K562 (cell line): Measurements from ENCODE around the gene IFT172. TPM values are rescaled to one million over a fixed set of nuclear protein-coding genes. Genes with fewer than 3 reads are reported as not detected.

Experiments used
- AFF1 ChIP-seq, 2 experiments: fragments of 450-650 bp; IDR thresholded peaks; 2 replicates each; pipeline ENCODE4 v1.6.1; 2018; ENCODE audit warnings: mild to moderate bottlenecking in 2 of 2, low read depth in 1 of 2; ENCODE audit not compliant: partially characterized antibody in 2 of 2
- ATF7 ChIP-seq: fragments of 450-650 bp; IDR thresholded peaks from 2 replicates; pipeline ENCODE4 v1.7.1; 2014; ENCODE audit warnings: mild to moderate bottlenecking, moderate library complexity
- BDP1 ChIP-seq: IDR thresholded peaks from 3 replicates; pipeline ENCODE4 v1.6.1; 2011; ENCODE audit not compliant: insufficient read length, insufficient read depth
- DPF2 ChIP-seq: fragments of 450-650 bp; IDR thresholded peaks from 2 replicates; pipeline ENCODE4 v1.6.1; 2016
- FOXJ3 ChIP-seq: sonication (generic); formaldehyde crosslinking; IDR thresholded peaks from 2 replicates; pipeline ENCODE4 v1.4.0; 2020; ENCODE audit warnings: mild to moderate bottlenecking, missing genetic modification reagents
- NCOA2 ChIP-seq, 2 experiments: fragments of 450-650 bp; IDR thresholded peaks; 2 replicates each; pipeline ENCODE4 v1.6.1; 2018; ENCODE audit warnings: mild to moderate bottlenecking in 2 of 2, moderate library complexity in 1 of 2; ENCODE audit not compliant: partially characterized antibody in 2 of 2
- PBX2 ChIP-seq, 2 experiments: IDR thresholded peaks in 1 of 2; conservative IDR thresholded peaks in 1 of 2; 2 replicates each; pipeline ENCODE4 v1.6.1; 2016; ENCODE audit warnings: low read depth in 2 of 2, mild to moderate bottlenecking in 1 of 2, missing compliant biosample characterization in 1 of 2, missing genetic modification characterization in 1 of 2, moderate library complexity in 1 of 2
- RAD21 ChIP-seq, 2 experiments: fragments of 250-450 bp in 1 of 2; fragments of 450-650 bp in 1 of 2; sonication (Bioruptor Pico) in 1 of 2; formaldehyde crosslinking in 1 of 2; IDR thresholded peaks in 1 of 2; conservative IDR thresholded peaks in 1 of 2; 2 replicates each; pipeline versions ENCODE4 v1.4.0 to v1.8.0; 2020 to 2022; ENCODE audit warnings: mild to moderate bottlenecking in 2 of 2, moderate library complexity in 1 of 2
- RBM17 ChIP-seq: fragments of 200-400 bp; formaldehyde crosslinking; IDR thresholded peaks from 2 replicates; pipeline ENCODE4 v1.6.1; 2017; ENCODE audit warnings: low read depth, mild to moderate bottlenecking, low read length, borderline replicate concordance
- SP1 ChIP-seq: sonication (generic); formaldehyde crosslinking; IDR thresholded peaks from 2 replicates; pipeline ENCODE4 v1.8.1; 2022; ENCODE audit warnings: mild to moderate bottlenecking, missing genetic modification reagents
- SREBF1 ChIP-seq: fragments of 150-350 bp; IDR thresholded peaks from 2 replicates; pipeline ENCODE4 v1.6.1; 2014; ENCODE audit warnings: antibody characterized with exemption, low read depth, low read length, borderline replicate concordance
- SRSF3 ChIP-seq: fragments of 200-400 bp; formaldehyde crosslinking; IDR thresholded peaks from 2 replicates; pipeline ENCODE4 v1.6.1; 2016; ENCODE audit warnings: mild to moderate bottlenecking, low read length, moderate library complexity; ENCODE audit not compliant: insufficient read depth
- ZBTB2 ChIP-seq: fragments of 450-650 bp; IDR thresholded peaks from 2 replicates; pipeline ENCODE4 v1.6.1; 2016; ENCODE audit warnings: antibody characterized with exemption
- ZNF12 ChIP-seq: sonication (generic); formaldehyde crosslinking; IDR thresholded peaks from 2 replicates; pipeline ENCODE4 v1.4.0; 2020; ENCODE audit warnings: mild to moderate bottlenecking, missing genetic modification reagents
- ZNF197 ChIP-seq: fragments of 200-800 bp; sonication (Bioruptor generic); IDR thresholded peaks from 2 replicates; pipeline ENCODE4 v1.6.1; 2016; ENCODE audit warnings: low read depth, missing genetic modification characterization, missing compliant biosample characterization
- ZNF384 ChIP-seq: IDR thresholded peaks from 2 replicates; pipeline ENCODE4 v1.6.1; 2012; ENCODE audit warnings: low read depth, low read length, improper control_type of control experiment
- ZNF778 ChIP-seq: fragments of 450-650 bp; formaldehyde crosslinking; IDR thresholded peaks from 2 replicates; pipeline ENCODE4 v1.4.0; 2020; ENCODE audit warnings: mild to moderate bottlenecking, moderate library complexity
- polyA plus RNA-seq, 8 experiments: library from polyadenylated mRNA; depleted of rRNA in 4 of 8; stranded (reverse) in 5 of 8; unstranded in 3 of 8; fragments of >200 nt; fragmentation: Nextera tagmentation in 2 of 8; fragmentation: Illumina TruSeq in 1 of 8; extraction: Ambion mirVana in 2 of 8; extraction: Trizol in 1 of 8; gene quantifications; 2 replicates each; pipeline versions ENCODE4 v1.2.1 to v1.2.3, GENCODE V29; 2011 to 2014; ENCODE audit warnings: inconsistent platforms in 1 of 8, missing spikeins in 1 of 8
- total RNA-seq, 7 experiments: library from RNA; depleted of rRNA in 6 of 7; stranded (reverse); fragments of >200 nt in 6 of 7; fragmentation: Illumina TruSeq in 2 of 7; extraction: Trizol in 2 of 7; gene quantifications; 2 replicates each; pipeline versions ENCODE4 v1.2.1 to v1.2.3, GENCODE V29; 2011 to 2021; ENCODE audit warnings: low replicate concordance in 1 of 7

Gene IFT172
- total and polyA plus RNA-seq, 9 of the 15 experiments (the other 6 are each of a cell fraction or from before 2014, with no cell fraction given), result 5.6 to 19.1 (median 13.5) TPM

- TF ChIP-seq ZBTB2 (peak; percentile 98), NCOA2 (IDR thresholded peaks at IDR 0.05; ENCODE audit: partially characterized antibody in 2 of 2) (no peak), SREBF1 (no peak), RAD21 (CRISPR knock-in tag; conservative IDR thresholded peaks at IDR 0.05 in 1 of 2, IDR thresholded peaks at IDR 0.05 in 1 of 2) (peak in 1 of 2 experiments; percentile 30; a peak in 2 of 4 replicates), ZNF384 (0 out of 2 replicates have a peak, but pooled peaks have one; percentile 7), FOXJ3 (CRISPR knock-in tag) (no peak), SRSF3 (no peak), PBX2 (CRISPR knock-in tag; IDR thresholded peaks at IDR 0.05; ENCODE audit: low read depth) (no peak), PBX2 (tag; conservative IDR thresholded peaks at IDR 0.05; ENCODE audit: low read depth) (no peak), ZNF778 (CRISPR knock-in tag) (no peak), ZNF12 (CRISPR knock-in tag) (no peak), ATF7 (peak; percentile 96), ZNF197 (CRISPR knock-in tag) (no peak), RBM17 (no peak), DPF2 (0 out of 2 replicates have a peak, but pooled peaks have one; percentile 24), BDP1 (no peak), SP1 (CRISPR knock-in tag) (peak; percentile 89), AFF1 (IDR thresholded peaks at IDR 0.05; ENCODE audit: low read depth in 1 of 2, partially characterized antibody in 2 of 2) (no peak)
Observed at GRCh38 chr2:27489498-27490397, at the start of gene IFT172 (continued).
